CD14-positive monocyte (primary cell): Measurements from ENCODE around the gene PSMG3. TPM values are rescaled to one million over a fixed set of nuclear protein-coding genes. Genes with fewer than 3 reads are reported as not detected.

Experiments
- DNase-seq, 3 donors: peaks; one replicate each; pipeline ENCODE4 v3.0.0-alpha.2; 2011 to 2022
- H2AFZ ChIP-seq: 2 replicates; pipeline ENCODE4 v1.6.0; 2012; ENCODE audit warnings: mild to moderate bottlenecking, low read depth, low read length, inconsistent platforms; ENCODE audit not compliant: insufficient read depth, poor library complexity, severe bottlenecking
- H3K27ac ChIP-seq, 2 donors: 1 replicate in 1 of 2; 2 replicates in 1 of 2; pipeline ENCODE4 v1.5.1; 2012 to 2013; ENCODE audit warnings: low read length in 2 of 2, control low read depth in 1 of 2, inconsistent platforms in 1 of 2, low read depth in 1 of 2, mild to moderate bottlenecking in 1 of 2
- H3K27me3 ChIP-seq, 2 donors: one replicate each; pipeline versions ENCODE4 v1.6.0 to v1.6.1; 2011 to 2013; ENCODE audit warnings: low read length in 2 of 2; ENCODE audit not compliant: control insufficient read depth in 2 of 2, insufficient read depth in 2 of 2
- H3K36me3 ChIP-seq, 2 donors: replicated peaks in 1 of 2; 1 replicate in 1 of 2; 2 replicates in 1 of 2; pipeline versions ENCODE4 v1.5.1 to v1.6.1; 2012 to 2013; ENCODE audit warnings: low read length in 2 of 2, control low read depth in 1 of 2, inconsistent platforms in 1 of 2, mild to moderate bottlenecking in 1 of 2; ENCODE audit not compliant: insufficient read depth in 2 of 2, control insufficient read depth in 1 of 2
- H3K4me1 ChIP-seq, 2 donors: 1 replicate in 1 of 2; 2 replicates in 1 of 2; pipeline versions ENCODE4 v1.5.1 to v1.6.1; 2012 to 2013; ENCODE audit warnings: low read length in 2 of 2, control low read depth in 1 of 2, inconsistent platforms in 1 of 2, mild to moderate bottlenecking in 1 of 2, moderate library complexity in 1 of 2; ENCODE audit not compliant: insufficient read depth in 2 of 2, control insufficient read depth in 1 of 2
- H3K4me2 ChIP-seq: replicated peaks from 2 replicates; pipeline ENCODE3; 2012; ENCODE audit warnings: low read length, moderate library complexity, mild to moderate bottlenecking; ENCODE audit not compliant: poor library complexity, severe bottlenecking; ENCODE audit errors: extremely low read depth
- H3K4me3 ChIP-seq, 3 experiments: fragments of 200-600 bp in 1 of 3; sonication (generic) in 1 of 3; replicated peaks in 1 of 3; 1 replicate in 2 of 3; 2 replicates in 1 of 3; pipeline ENCODE4 v1.5.1; 2011 to 2013; ENCODE audit warnings: low read length in 3 of 3, mild to moderate bottlenecking in 3 of 3, control low read depth in 2 of 3, low read depth in 2 of 3, inconsistent platforms in 1 of 3, moderate library complexity in 1 of 3
- H3K79me2 ChIP-seq: 2 replicates; pipeline ENCODE4 v1.6.0; 2012; ENCODE audit warnings: mild to moderate bottlenecking, control low read depth, inconsistent platforms, low read length, moderate library complexity; ENCODE audit not compliant: insufficient read depth
- H3K9ac ChIP-seq: 2 replicates; pipeline ENCODE4 v1.6.0; 2017; ENCODE audit warnings: low read length, mild to moderate bottlenecking; ENCODE audit not compliant: insufficient read depth, poor library complexity, severe bottlenecking
- H3K9me3 ChIP-seq, 2 donors: replicated peaks in 1 of 2; 1 replicate in 1 of 2; 2 replicates in 1 of 2; pipeline versions ENCODE4 v1.5.1 to v1.6.1; 2012 to 2013; ENCODE audit warnings: low read length in 2 of 2, control low read depth in 1 of 2; ENCODE audit not compliant: control insufficient read depth in 1 of 2, insufficient read depth in 1 of 2
- H4K20me1 ChIP-seq: 2 replicates; pipeline ENCODE4 v1.6.0; 2012; ENCODE audit warnings: mild to moderate bottlenecking, low read length, control low read depth, moderate library complexity; ENCODE audit not compliant: insufficient read depth
- H3K27ac Mint-ChIP-seq, 7 donors: one replicate each; pipeline ENCODE4 v1.8.0; 2020; ENCODE audit warnings: mild to moderate bottlenecking in 7 of 7, mixed read lengths in 7 of 7, moderate library complexity in 6 of 7, inconsistent platforms in 2 of 7
- H3K27me3 Mint-ChIP-seq, 3 donors: one replicate each; pipeline ENCODE4 v1.8.0; 2021 to 2022; ENCODE audit warnings: low read depth in 3 of 3, mild to moderate bottlenecking in 3 of 3, mixed read lengths in 3 of 3, moderate library complexity in 3 of 3, inconsistent platforms in 1 of 3
- H3K36me3 Mint-ChIP-seq, 2 donors: one replicate each; pipeline ENCODE4 v1.8.0; 2020; ENCODE audit warnings: mixed read lengths in 2 of 2, inconsistent platforms in 1 of 2, mild to moderate bottlenecking in 1 of 2
- H3K4me1 Mint-ChIP-seq: one replicate; pipeline ENCODE4 v1.8.0; 2020; ENCODE audit warnings: mild to moderate bottlenecking, mixed read lengths
- H3K4me3 Mint-ChIP-seq, 2 donors: one replicate each; pipeline ENCODE4 v1.8.0; 2020; ENCODE audit warnings: mild to moderate bottlenecking in 2 of 2, mixed read lengths in 2 of 2, moderate library complexity in 1 of 2
- H3K9me3 Mint-ChIP-seq, 7 donors: one replicate each; pipeline ENCODE4 v1.8.0; 2020 to 2022; ENCODE audit warnings: mixed read lengths in 7 of 7, mild to moderate bottlenecking in 6 of 7, moderate library complexity in 6 of 7, inconsistent platforms in 2 of 7
- CTCF ChIP-seq: fragments of 200-600 bp; IDR thresholded peaks from one replicate; pipeline ENCODE4 v1.8.0; 2022; ENCODE audit warnings: antibody characterized with exemption, mild to moderate bottlenecking
- WGBS: methylation state at CpG from one replicate; pipeline ENCODE4 v1.1.5; 2013; ENCODE audit warnings: missing lambda C conversion rate; ENCODE audit not compliant: insufficient coverage; 5-methylcytosine and 5-hydroxymethylcytosine counted together
- intact Hi-C, 2 donors: fragments of 100-400 bp; cut with micrococcal nuclease; formaldehyde crosslinking; loops; one replicate each; pipeline versions ENCODE4 v1.15.0 to v1.15.1; 2023
- polyA plus RNA-seq, 3 donors: library from polyadenylated mRNA; depleted of rRNA in 1 of 3; unstranded in 2 of 3; stranded (reverse) in 1 of 3; fragments of 300-500 nt in 2 of 3; fragments of >200 nt in 1 of 3; fragmentation: Illumina TruSeq in 2 of 3; gene quantifications; 1 replicate in 2 of 3; 2 replicates in 1 of 3; pipeline ENCODE4 v1.2.3, GENCODE V29; 2012 to 2021

PSMG3 gene
- polyA plus RNA-seq, 3 donors, result 32.6 to 38.8 (median 34.5) TPM

- intact Hi-C loops, result loop anchor here in 1 of 2 donors (10.0 kb wide), 1 partner anchor 53 kb away; no protein-coding TSS in a partner anchor
- H3K4me3 Mint-ChIP-seq, result no peak overlapping the region
Measured at GRCh38 chr7:1567896-1568510, 1.8 kb downstream of the PSMG3 start.

More at GRCh38 chr7:1567896-1568510, 1.8 kb downstream of the PSMG3 start:
- no peak overlapping the region for H3K4me3 ChIP-seq
- peaks cover 16% of the 10 kb centered on the region for H3K79me2 ChIP-seq
- H3K4me2 ChIP-seq, result no peak overlapping the region
- no peaks in the 10 kb centered on the region for H3K9me3 ChIP-seq
- H3K27me3 ChIP-seq, result peaks cover 0 to 2% of the 10 kb centered on the region in 2 donors
- H3K36me3 Mint-ChIP-seq, result peaks cover 16 to 35% of the 10 kb centered on the region in 2 donors
- no peak for DNase-seq
- no peak for TF ChIP-seq CTCF
- H3K36me3 ChIP-seq, result peaks cover 9 to 17% of the 10 kb centered on the region in 2 donors
- no peak overlapping the region for H3K27ac ChIP-seq
- H3K4me1 Mint-ChIP-seq, result peaks cover 44% of the 10 kb centered on the region
- no peak overlapping the region for H3K27ac Mint-ChIP-seq
- no peaks in the 10 kb centered on the region for H4K20me1 ChIP-seq
- H3K4me1 ChIP-seq, result peaks cover 26 to 36% of the 10 kb centered on the region in 2 donors
- H2AFZ ChIP-seq, result no peak overlapping the region
- 99% methylated on average over 8 of the region's 17 CpGs for WGBS
- H3K27me3 Mint-ChIP-seq, result peaks cover 2 to 10% (median 7%) of the 10 kb centered on the region in 3 donors
- H3K9ac ChIP-seq, result no peak overlapping the region
- peaks cover 0 to 7% (median 0%) of the 10 kb centered on the region in 7 donors for H3K9me3 Mint-ChIP-seq
